Right lobe of liver (tissue), 6 donors: ENCODE results near the gene CLIC1. TPM values are rescaled to one million over a fixed set of nuclear protein-coding genes. Genes with fewer than 3 reads are reported as not detected.
A peak's percentile ranks its signal among the peaks of the same experiment; 100 is the strongest.

Experiments
- ATAC-seq, 4 donors: fragments of 200-7000 bp; cut with Tn5 transposase; one replicate each; pipeline ENCODE4 v1.9.1; 2020; ENCODE audit warnings: mild to moderate bottlenecking in 4 of 4, moderate library complexity in 4 of 4
- DNase-seq, 3 donors: peaks; one replicate each; pipeline ENCODE4 v3.0.0-alpha.2; 2020
- H3K27ac ChIP-seq, 3 donors: fragments of 200-600 bp; one replicate each; pipeline ENCODE4 v1.8.0; 2022
- H3K27me3 ChIP-seq, 2 donors: fragments of 200-600 bp; one replicate each; pipeline ENCODE4 v1.8.0; 2022
- H3K36me3 ChIP-seq, 4 donors: fragments of 200-600 bp; sonication (generic) in 1 of 4; one replicate each; pipeline versions ENCODE4 v1.5.1 to v1.8.0; 2017 to 2022; ENCODE audit warnings: control low read depth in 1 of 4
- H3K4me1 ChIP-seq, 4 donors: fragments of 200-600 bp; sonication (generic) in 1 of 4; one replicate each; pipeline versions ENCODE4 v1.5.1 to v1.8.0; 2017 to 2022; ENCODE audit warnings: control low read depth in 1 of 4
- H3K4me3 ChIP-seq, 3 donors: fragments of 200-600 bp; one replicate each; pipeline ENCODE4 v1.8.0; 2022
- H3K9me3 ChIP-seq, 4 donors: fragments of 200-600 bp; sonication (generic) in 1 of 4; one replicate each; pipeline versions ENCODE4 v1.5.1 to v1.8.0; 2017 to 2022; ENCODE audit warnings: control low read depth in 1 of 4
- POLR2A ChIP-seq: fragments of 450-650 bp; IDR thresholded peaks from one replicate; pipeline ENCODE4 v1.6.1; 2017; ENCODE audit warnings: antibody characterized with exemption, mild to moderate bottlenecking
- WGBS: methylation state at CpG from one replicate; pipeline ENCODE4 v1.1.6; 2018; ENCODE audit warnings: low coverage, low lambda C conversion rate; ENCODE audit not compliant: insufficient coverage; ENCODE audit errors: missing lambda C conversion rate; 5-methylcytosine and 5-hydroxymethylcytosine counted together
- intact Hi-C, 2 donors: fragments of 100-400 bp; cut with DNase I; formaldehyde crosslinking; loops; one replicate each; pipeline versions ENCODE4 v1.11.2 to v1.14.1; 2022
- total RNA-seq, 6 experiments: library from RNA; depleted of rRNA in 2 of 6; stranded (reverse); fragments of >200 nt in 2 of 6; fragmentation: NEBNext Ultra II Directional in 3 of 6; extraction: Animal tissue kit (Norgen Biotek cat#: 25700) in 3 of 6; gene quantifications; one replicate each; pipeline versions ENCODE4 v1.1.0 to v1.2.4, GENCODE V29; 2016 to 2023
- TF ChIP-seq, protein P1 (sequence below), 4 donors: fragments of 200-600 bp in 3 of 4; fragments of 450-650 bp in 1 of 4; IDR thresholded peaks; one replicate each; pipeline versions ENCODE4 v1.5.1 to v1.8.0; 2016 to 2022; ENCODE audit warnings: antibody characterized with exemption in 4 of 4, mild to moderate bottlenecking in 2 of 4
- donor health status: DM: no; HTN: yes; CAD: no.
- donor health status: DM: no; HTN: no; CAD: no.
- donor health status: DM: no; HTN: no; CAD: no.
- donor health status: DM: no; HTN: yes; CAD: no.
- donor health status: DM: no; HTN: yes; CAD: no.

The CLIC1 gene
- total RNA-seq, 6 experiments from 2014 or later, result 36.7 to 123 (median 62.0) TPM

- 85% methylated on average over 2 of the region's 4 CpGs for WGBS
- Histone ChIP-seq H3K4me1 (no peaks in the 10 kb centered on the region), H3K36me3 (peaks cover 0 to 86% (median 24%) of the 10 kb centered on the region in 4 donors), H3K9me3 (no peaks in the 10 kb centered on the region), H3K27me3 (no peaks in the 10 kb centered on the region), H3K4me3 (no peak overlapping the region), H3K27ac (no peak overlapping the region)
- intact Hi-C loops, result no loop called here
- TF ChIP-seq POLR2A, result no peak
- TF ChIP-seq, protein P1, sequence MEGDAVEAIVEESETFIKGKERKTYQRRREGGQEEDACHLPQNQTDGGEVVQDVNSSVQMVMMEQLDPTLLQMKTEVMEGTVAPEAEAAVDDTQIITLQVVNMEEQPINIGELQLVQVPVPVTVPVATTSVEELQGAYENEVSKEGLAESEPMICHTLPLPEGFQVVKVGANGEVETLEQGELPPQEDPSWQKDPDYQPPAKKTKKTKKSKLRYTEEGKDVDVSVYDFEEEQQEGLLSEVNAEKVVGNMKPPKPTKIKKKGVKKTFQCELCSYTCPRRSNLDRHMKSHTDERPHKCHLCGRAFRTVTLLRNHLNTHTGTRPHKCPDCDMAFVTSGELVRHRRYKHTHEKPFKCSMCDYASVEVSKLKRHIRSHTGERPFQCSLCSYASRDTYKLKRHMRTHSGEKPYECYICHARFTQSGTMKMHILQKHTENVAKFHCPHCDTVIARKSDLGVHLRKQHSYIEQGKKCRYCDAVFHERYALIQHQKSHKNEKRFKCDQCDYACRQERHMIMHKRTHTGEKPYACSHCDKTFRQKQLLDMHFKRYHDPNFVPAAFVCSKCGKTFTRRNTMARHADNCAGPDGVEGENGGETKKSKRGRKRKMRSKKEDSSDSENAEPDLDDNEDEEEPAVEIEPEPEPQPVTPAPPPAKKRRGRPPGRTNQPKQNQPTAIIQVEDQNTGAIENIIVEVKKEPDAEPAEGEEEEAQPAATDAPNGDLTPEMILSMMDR (IDR thresholded peaks at IDR 0.05), result no peak
- DNase-seq (no peak), ATAC-seq (no peak)
These were observed 44.0 kb downstream of the CLIC1 start for GRCh38 chr6:31692353-31692752.

DNA sequence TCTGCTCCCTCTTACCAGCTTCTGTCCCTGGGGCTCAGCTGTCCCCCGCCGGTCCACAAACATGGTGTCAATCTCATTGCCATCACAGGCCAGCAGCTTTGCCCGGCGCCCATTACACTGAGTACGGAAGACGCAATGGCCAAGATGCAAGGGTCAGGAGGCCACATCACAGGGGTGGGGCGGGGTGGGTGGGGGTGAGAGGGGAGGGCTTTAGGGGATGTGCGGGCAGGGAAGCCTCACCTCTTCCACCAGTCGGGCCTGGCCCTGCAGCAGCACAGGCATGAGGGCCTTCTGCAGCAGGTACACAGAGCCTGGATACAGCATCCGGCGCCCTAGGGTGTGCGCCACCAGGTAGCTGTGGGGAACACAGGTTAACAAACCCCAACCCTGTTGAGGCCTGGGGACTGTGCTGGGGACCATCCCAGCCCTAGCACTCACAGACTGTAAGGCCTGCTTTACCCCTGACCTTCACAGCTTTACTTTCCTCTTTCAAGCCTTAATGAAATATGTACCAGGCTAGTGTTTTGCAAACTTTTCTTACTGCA lies 44.7 kb downstream of the CLIC1 start:
- H3K4me3 ChIP-seq, result no peak overlapping the region
- H3K4me1 ChIP-seq, result no peaks in the 10 kb centered on the region
- ATAC-seq (no peak), DNase-seq (no peak)
- intact Hi-C loops, result no loop called here
- peaks cover 0 to 89% (median 25%) of the 10 kb centered on the region in 4 donors for H3K36me3 ChIP-seq
- no peak overlapping the region for H3K27ac ChIP-seq
- TF ChIP-seq, protein P1 (IDR thresholded peaks at IDR 0.05), result no peak
- no peak for TF ChIP-seq POLR2A
- H3K9me3 ChIP-seq, result no peaks in the 10 kb centered on the region
- H3K27me3 ChIP-seq, result no peaks in the 10 kb centered on the region
- WGBS, result 95% methylated on average over 6 of the region's 12 CpGs

GRCh38 chr6:31691078-31691463 lies 45.3 kb downstream of the CLIC1 start:
- H3K27me3 ChIP-seq, result no peaks in the 10 kb centered on the region
- H3K27ac ChIP-seq, result no peak overlapping the region
- WGBS, result 93% methylated on average over 6 of the region's 6 CpGs
- H3K9me3 ChIP-seq, result no peaks in the 10 kb centered on the region
- ATAC-seq (no peak), DNase-seq (no peak)
- no peaks in the 10 kb centered on the region for H3K4me1 ChIP-seq
- TF ChIP-seq, protein P1 (IDR thresholded peaks at IDR 0.05), result no peak
- no peak for TF ChIP-seq POLR2A
- intact Hi-C loops, result no loop called here
- H3K4me3 ChIP-seq, result no peak overlapping the region
- H3K36me3 ChIP-seq, result peaks cover 0 to 87% (median 25%) of the 10 kb centered on the region in 4 donors

DNA sequence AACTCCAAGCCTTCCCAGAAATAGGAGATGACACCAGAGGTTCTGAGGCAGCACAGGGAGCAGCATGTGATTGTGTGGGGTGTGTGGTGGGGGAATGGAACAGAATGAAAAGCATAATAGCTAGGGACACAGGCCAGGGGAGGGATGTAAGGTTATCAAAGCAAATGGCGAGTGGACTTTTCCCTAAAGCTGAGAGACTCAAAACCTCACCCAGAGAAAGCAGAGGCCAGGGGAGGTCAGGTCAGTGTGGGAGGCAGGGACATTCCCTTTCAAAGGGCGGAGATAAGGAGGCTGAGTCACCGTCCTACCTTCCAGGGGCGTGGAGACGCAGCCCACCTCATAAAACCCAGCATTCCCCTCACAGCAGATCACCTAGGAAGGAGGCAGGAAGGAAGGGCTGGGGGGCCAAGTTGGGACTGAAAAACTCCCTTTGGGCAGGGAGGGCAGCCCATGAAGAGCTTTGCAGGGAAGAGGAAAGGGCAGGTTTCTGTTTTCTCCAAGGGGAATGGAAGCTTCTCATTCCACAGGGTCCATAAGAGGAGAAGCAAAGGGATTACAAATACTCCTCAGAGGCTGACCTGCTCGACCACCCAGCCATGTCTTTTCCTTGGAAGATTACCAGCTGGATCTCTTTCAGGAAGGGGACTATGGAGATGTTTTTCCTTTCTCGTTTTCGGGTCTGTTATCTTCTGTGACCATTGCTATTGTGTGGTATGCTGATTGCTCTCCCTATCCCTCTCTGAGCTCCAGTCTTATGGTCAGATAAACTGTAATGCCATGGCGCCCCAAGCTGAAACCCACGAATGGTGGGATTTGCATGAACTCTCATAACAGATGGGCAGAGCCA lies 45.9 kb downstream of the CLIC1 start:
- peak in 2 of 4 donors; percentile 20 to 84 for ATAC-seq

More for the DNA sequence above, 45.9 kb downstream of the CLIC1 start:
- no peak for DNase-seq
- H3K4me3 ChIP-seq, result no peak overlapping the region
- H3K36me3 ChIP-seq, result peaks cover 0 to 81% (median 24%) of the 10 kb centered on the region in 4 donors
- H3K27me3 ChIP-seq, result no peaks in the 10 kb centered on the region
- H3K27ac ChIP-seq, result no peak overlapping the region
- intact Hi-C loops, result no loop called here
- 40% methylated on average over 9 of the region's 10 CpGs for WGBS
- TF ChIP-seq, protein P1 (IDR thresholded peaks at IDR 0.05), result no peak
- no peak for TF ChIP-seq POLR2A
- no peaks in the 10 kb centered on the region for H3K4me1 ChIP-seq
- no peaks in the 10 kb centered on the region for H3K9me3 ChIP-seq
